ENCODE results near the gene RALGPS1.

DNA sequence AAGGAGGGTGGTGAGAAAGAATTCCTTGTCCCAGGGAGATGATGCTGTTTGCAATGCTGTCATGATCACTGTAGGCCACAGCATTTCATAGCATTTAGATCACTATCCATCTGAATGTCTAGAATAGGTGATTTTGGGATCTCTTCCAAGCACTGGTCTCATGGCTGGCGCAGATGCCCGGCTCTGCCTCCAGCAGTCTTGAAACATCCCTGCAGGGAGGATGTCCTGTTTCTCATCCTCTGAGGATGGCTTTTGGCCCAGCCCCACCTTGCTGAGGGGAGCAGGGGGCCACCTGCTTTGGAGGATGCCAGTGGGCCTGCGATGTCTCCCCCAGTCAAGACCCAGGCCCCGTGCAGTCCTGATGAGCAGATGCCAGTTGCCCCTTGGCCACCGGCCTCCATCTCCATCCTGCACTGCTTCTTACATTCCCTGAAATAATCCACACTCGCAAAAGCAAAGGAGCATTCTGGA lies 286.5 kb downstream of the RALGPS1 start:
- TF ChIP-seq, protein P1, sequence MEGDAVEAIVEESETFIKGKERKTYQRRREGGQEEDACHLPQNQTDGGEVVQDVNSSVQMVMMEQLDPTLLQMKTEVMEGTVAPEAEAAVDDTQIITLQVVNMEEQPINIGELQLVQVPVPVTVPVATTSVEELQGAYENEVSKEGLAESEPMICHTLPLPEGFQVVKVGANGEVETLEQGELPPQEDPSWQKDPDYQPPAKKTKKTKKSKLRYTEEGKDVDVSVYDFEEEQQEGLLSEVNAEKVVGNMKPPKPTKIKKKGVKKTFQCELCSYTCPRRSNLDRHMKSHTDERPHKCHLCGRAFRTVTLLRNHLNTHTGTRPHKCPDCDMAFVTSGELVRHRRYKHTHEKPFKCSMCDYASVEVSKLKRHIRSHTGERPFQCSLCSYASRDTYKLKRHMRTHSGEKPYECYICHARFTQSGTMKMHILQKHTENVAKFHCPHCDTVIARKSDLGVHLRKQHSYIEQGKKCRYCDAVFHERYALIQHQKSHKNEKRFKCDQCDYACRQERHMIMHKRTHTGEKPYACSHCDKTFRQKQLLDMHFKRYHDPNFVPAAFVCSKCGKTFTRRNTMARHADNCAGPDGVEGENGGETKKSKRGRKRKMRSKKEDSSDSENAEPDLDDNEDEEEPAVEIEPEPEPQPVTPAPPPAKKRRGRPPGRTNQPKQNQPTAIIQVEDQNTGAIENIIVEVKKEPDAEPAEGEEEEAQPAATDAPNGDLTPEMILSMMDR (IDR thresholded peaks at IDR 0.05), result no peak
- no peak for TF ChIP-seq EZH2 (IDR thresholded peaks at IDR 0.05; ENCODE audit: borderline replicate concordance, insufficient read depth, low read depth, low read length, poor library complexity, severe bottlenecking)

Measured in B cell (primary cell).